Ovary (tissue), 9 donors: ENCODE data around the gene KIF6. TPM values are rescaled to one million over a fixed set of nuclear protein-coding genes. Genes with fewer than 3 reads are reported as not detected.

Source experiments
- DNase-seq, 5 donors: peaks; one replicate each; pipeline ENCODE4 v3.0.0-alpha.2; 2019 to 2020
- H3K27ac ChIP-seq, 2 donors: fragments of 200-600 bp; one replicate each; pipeline versions ENCODE4 v1.5.1 to v1.8.0; 2019 to 2022
- H3K27me3 ChIP-seq: fragments of 200-600 bp; one replicate; pipeline ENCODE4 v1.8.0; 2022
- H3K36me3 ChIP-seq: fragments of 200-600 bp; sonication (generic); one replicate; pipeline ENCODE4 v1.5.1; 2019
- H3K4me1 ChIP-seq: one replicate; pipeline ENCODE4 v1.8.1; 2013; ENCODE audit warnings: mild to moderate bottlenecking, moderate library complexity; ENCODE audit not compliant: insufficient read depth
- H3K4me3 ChIP-seq: fragments of 200-600 bp; sonication (generic); one replicate; pipeline ENCODE4 v1.5.1; 2017
- H3K9me3 ChIP-seq, 2 donors: fragments of 200-600 bp in 1 of 2; sonication (generic) in 1 of 2; one replicate each; pipeline versions ENCODE4 v1.5.1 to v1.8.1; 2013 to 2019; ENCODE audit warnings: mild to moderate bottlenecking in 1 of 2, moderate library complexity in 1 of 2
- EP300 ChIP-seq: sonication (generic); formaldehyde crosslinking; IDR thresholded peaks from one replicate; pipeline ENCODE4 v1.6.1; 2017; ENCODE audit warnings: antibody characterized with exemption
- POLR2A ChIP-seq: fragments of 450-650 bp; IDR thresholded peaks from one replicate; pipeline ENCODE4 v1.6.1; 2017; ENCODE audit warnings: antibody characterized with exemption, mild to moderate bottlenecking, moderate library complexity
- WGBS, 3 donors: extraction: QIAGEN DNeasy Blood & Tissue Kit in 1 of 3; methylation state at CpG; one replicate each; pipeline versions ENCODE4 v1.1.5 to v1.1.7; 2013 to 2017; 5-methylcytosine and 5-hydroxymethylcytosine counted together
- intact Hi-C, 4 donors: fragments of 100-400 bp; cut with DNase I; formaldehyde crosslinking; loops; one replicate each; pipeline versions ENCODE4 v1.11.0 to v1.15.1; 2022 to 2023
- polyA plus RNA-seq, 2 donors: library from polyadenylated mRNA; stranded (reverse); fragments of 200-250 nt in 1 of 2; fragments of 350-450 nt in 1 of 2; fragmentation: Illumina TruSeq in 1 of 2; extraction: RNeasy Lipid Tissue Mini Kit (QIAGEN cat#74804) in 1 of 2; gene quantifications; one replicate each; pipeline ENCODE4 v1.2.3, GENCODE V29; 2013 to 2014
- total RNA-seq, 7 donors: library from RNA; depleted of rRNA in 2 of 7; stranded (reverse); fragments of >200 nt in 2 of 7; fragmentation: NEBNext Ultra II Directional in 3 of 7; extraction: Animal tissue kit (Norgen Biotek cat#: 25700) in 3 of 7; gene quantifications; one replicate each; pipeline versions ENCODE4 v1.1.0 to v1.2.4, GENCODE V29; 2016 to 2023
- TF ChIP-seq, protein P1 (sequence below), 3 donors: fragments of 450-650 bp in 2 of 3; fragments of 200-600 bp in 1 of 3; IDR thresholded peaks; one replicate each; pipeline versions ENCODE4 v1.5.1 to v1.8.0; 2016 to 2022; ENCODE audit warnings: antibody characterized with exemption in 3 of 3, mild to moderate bottlenecking in 1 of 3
- donor health status: DM: no; HTN: no; CAD: no; lungs with moderate emphysema.
- donor health status: DM: no; HTN: no; CAD: no.
- donor health status: Bipolar disorder and iron deficiency.
- donor health status: DM: yes; HTN: yes; CAD: no.
- donor health status: DM: no; HTN: no; CAD: no.
- donor health status: DM: yes; HTN: yes; CAD: no.

The KIF6 gene
- total and polyA plus RNA-seq, 9 donors, result 0.12 to 2.1 (median 0.82) TPM

DNA sequence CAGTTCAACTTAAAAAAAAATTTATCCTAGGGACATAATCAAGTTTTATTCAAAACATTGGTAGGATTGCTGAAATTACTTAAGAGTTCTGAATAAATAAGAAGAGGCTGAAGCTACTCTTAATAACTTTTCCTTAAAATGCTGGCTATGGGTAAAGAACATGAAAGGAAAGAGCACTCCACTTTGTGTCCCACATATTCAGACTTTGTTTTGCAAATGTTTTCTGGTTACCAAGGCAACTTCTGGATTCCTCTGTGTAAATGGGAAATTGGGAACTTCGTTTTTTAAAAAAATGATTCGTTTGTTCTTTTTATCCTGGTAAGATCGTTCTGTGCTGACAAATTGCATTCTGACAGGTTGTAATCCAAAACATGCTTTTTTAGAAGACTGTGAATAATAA is 115.0 kb downstream of the KIF6 start:
- intact Hi-C loops, result no loop called here
- no peak for DNase-seq
- peaks cover 3% of the 10 kb centered on the region for H3K4me1 ChIP-seq
- no peaks in the 10 kb centered on the region for H3K36me3 ChIP-seq
- WGBS, 3 donors, result 1 to 5% (median 2%) methylated on average over 3 of the region's 3 CpGs
- TF ChIP-seq EP300 (no peak), POLR2A (no peak)
- TF ChIP-seq, protein P1, sequence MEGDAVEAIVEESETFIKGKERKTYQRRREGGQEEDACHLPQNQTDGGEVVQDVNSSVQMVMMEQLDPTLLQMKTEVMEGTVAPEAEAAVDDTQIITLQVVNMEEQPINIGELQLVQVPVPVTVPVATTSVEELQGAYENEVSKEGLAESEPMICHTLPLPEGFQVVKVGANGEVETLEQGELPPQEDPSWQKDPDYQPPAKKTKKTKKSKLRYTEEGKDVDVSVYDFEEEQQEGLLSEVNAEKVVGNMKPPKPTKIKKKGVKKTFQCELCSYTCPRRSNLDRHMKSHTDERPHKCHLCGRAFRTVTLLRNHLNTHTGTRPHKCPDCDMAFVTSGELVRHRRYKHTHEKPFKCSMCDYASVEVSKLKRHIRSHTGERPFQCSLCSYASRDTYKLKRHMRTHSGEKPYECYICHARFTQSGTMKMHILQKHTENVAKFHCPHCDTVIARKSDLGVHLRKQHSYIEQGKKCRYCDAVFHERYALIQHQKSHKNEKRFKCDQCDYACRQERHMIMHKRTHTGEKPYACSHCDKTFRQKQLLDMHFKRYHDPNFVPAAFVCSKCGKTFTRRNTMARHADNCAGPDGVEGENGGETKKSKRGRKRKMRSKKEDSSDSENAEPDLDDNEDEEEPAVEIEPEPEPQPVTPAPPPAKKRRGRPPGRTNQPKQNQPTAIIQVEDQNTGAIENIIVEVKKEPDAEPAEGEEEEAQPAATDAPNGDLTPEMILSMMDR (IDR thresholded peaks at IDR 0.05), result no peak
- no peak overlapping the region for H3K27ac ChIP-seq
- H3K9me3 ChIP-seq, result no peaks in the 10 kb centered on the region
- H3K27me3 ChIP-seq, result no peaks in the 10 kb centered on the region
- no peak overlapping the region for H3K4me3 ChIP-seq

DNA sequence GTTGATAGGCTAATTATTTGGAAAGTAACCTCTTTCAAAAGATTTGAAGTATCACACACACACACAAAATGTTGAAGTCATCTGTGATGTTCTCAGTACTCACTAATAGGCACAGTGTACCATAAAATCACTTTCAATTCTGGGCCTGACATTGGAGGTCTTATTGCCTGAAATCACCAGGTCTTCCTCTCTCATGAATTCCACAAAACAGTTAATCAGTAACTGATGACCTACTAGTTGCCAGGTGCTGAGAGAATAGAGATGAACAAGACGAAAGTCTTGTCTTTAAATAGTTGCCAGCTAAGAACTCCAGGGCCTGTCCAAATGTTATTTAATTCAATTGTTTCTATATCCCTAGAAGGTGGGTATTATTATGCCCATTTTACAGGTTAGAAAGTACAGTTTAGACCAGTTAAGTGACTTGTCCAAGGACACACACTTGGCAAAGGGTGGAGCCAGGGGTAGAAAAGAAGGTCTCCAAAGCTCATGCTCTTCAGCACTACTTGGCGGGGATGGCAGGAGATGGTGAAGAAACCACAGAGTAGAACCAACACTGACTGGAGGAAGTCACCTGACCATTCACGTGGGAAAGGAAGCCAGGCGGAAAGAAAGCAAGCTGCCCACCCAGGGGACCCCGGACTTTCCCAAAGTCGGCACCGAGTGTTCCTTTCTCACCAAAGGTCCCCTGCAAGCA is 116.4 kb downstream of the KIF6 start:
- peaks cover 3% of the 10 kb centered on the region for H3K4me1 ChIP-seq
- no peak overlapping the region for H3K27ac ChIP-seq
- no peaks in the 10 kb centered on the region for H3K36me3 ChIP-seq
- no peak for TF ChIP-seq EP300
- TF ChIP-seq, protein P1 (IDR thresholded peaks at IDR 0.05), result no peak
- TF ChIP-seq POLR2A, result no peak
- 88 to 93% (median 89%) methylated on average over 7 of the region's 7 CpGs for WGBS, 3 donors
- no peaks in the 10 kb centered on the region for H3K9me3 ChIP-seq
- H3K4me3 ChIP-seq, result no peak overlapping the region
- no peak for DNase-seq
- no peaks in the 10 kb centered on the region for H3K27me3 ChIP-seq
- intact Hi-C loops, result no loop called here

DNA sequence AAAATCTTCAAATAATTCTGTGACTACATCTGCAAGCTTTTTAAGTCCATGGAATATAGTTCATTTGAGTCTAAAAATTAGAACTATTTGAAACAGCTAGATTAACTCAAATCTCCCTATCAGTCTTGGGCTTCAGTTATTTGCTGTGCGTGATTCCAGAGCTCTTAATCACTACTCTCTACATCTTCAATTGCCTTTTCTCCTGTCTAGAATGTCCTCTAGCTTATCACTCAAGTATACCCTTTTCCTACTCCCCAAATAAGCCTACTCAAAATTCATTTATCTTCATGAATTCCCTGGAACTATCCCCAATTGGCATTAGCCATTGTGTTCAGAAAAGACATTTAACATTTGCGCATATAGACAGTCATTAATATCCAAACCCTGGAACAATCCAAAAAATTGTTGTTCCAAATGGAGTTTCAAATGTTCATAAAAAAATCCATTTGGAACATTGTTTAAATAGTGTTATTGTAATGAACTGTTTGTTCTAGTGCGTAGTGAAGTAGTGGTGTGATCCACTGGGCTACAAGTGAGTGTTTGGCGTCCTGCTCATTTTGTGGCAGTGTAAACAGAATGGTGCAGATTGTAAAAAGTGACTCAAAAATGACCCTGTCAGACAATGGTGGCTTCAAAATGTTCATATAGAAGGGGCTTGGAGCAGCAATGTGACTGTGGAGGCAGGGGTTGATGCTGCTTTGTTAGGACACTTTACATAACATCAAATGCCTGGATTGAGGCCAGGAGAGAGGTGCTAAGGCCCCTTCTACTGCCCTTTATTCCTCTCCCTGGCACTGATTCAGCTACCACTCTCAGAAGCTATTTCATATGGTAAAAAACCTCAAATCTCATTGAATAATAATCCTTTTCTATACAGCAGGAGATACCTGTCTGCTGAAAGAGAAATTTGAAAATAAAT is 122.3 kb downstream of the KIF6 start:
- intact Hi-C loops, result no loop called here

DNA sequence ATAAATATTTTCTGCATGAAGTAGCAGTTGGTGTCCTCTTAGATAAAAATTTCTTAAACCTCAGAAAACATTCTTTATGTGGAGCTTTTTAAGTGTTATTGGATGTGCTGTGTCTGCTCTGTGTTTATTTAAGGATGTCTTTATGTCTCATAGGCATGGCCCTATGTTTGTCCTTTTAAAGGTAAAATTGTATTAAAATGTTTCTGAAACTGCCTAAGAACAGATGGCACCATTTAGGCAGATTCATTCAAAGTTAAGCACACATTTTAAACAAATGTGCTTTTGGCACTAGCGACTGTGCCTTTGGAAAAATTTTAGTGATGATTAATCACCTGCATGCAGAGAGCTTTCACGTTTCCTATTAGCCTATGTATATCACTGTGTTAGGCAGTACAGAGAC is 125.2 kb downstream of the KIF6 start:
- H3K27ac ChIP-seq, result no peak overlapping the region
- H3K4me3 ChIP-seq, result no peak overlapping the region
- H3K4me1 ChIP-seq, result no peaks in the 10 kb centered on the region
- H3K9me3 ChIP-seq, result no peaks in the 10 kb centered on the region
- no peaks in the 10 kb centered on the region for H3K36me3 ChIP-seq
- H3K27me3 ChIP-seq, result no peaks in the 10 kb centered on the region
- TF ChIP-seq POLR2A (no peak), EP300 (no peak)
- TF ChIP-seq, protein P1 (IDR thresholded peaks at IDR 0.05), result no peak
- WGBS, 3 donors, result 36 to 48% (median 44%) methylated on average over 2 of the region's 2 CpGs
- intact Hi-C loops, result no loop called here
- no peak for DNase-seq

More for the DNA sequence above, 122.3 kb downstream of the KIF6 start:
- WGBS, 3 donors, result 52 to 74% (median 65%) methylated on average over 4 of the region's 4 CpGs
- TF ChIP-seq EP300 (no peak), POLR2A (no peak)
- TF ChIP-seq, protein P1 (IDR thresholded peaks at IDR 0.05), result no peak
- H3K27ac ChIP-seq, result no peak overlapping the region
- H3K27me3 ChIP-seq, result no peaks in the 10 kb centered on the region
- DNase-seq, result no peak
- no peak overlapping the region for H3K4me3 ChIP-seq
- H3K36me3 ChIP-seq, result no peaks in the 10 kb centered on the region
- no peaks in the 10 kb centered on the region for H3K9me3 ChIP-seq
- no peaks in the 10 kb centered on the region for H3K4me1 ChIP-seq
